ENCODE results near the gene PON1.

The PON1 gene

GRCh38 chr7:95261895-95262415, 62.4 kb downstream of the PON1 start:
- DNase-seq (ENCODE audit: low read depth in 2 of 2, low spot score in 1 of 2), result no peak

GRCh38 chr7:95255691-95256090, 68.6 kb downstream of the PON1 start:
- no peak for DNase-seq (ENCODE audit: low read depth in 2 of 2, low spot score in 1 of 2)

GRCh38 chr7:95253986-95254385, 70.3 kb downstream of the PON1 start:
- DNase-seq (ENCODE audit: low read depth in 2 of 2, low spot score in 1 of 2), result no peak

- no peak for DNase-seq (ENCODE audit: low read depth in 2 of 2, low spot score in 1 of 2)
Measured at GRCh38 chr7:95251966-95252365, 72.4 kb downstream of the PON1 start.

- no peak for DNase-seq (ENCODE audit: low read depth in 2 of 2, low spot score in 1 of 2)
Measured at GRCh38 chr7:95250571-95250970, 73.8 kb downstream of the PON1 start.
